ENCODE data around the gene RAB5IF. TPM values are rescaled to one million over a fixed set of nuclear protein-coding genes. Genes with fewer than 3 reads are reported as not detected.
"Not testable (repeated sequence)": the region's sequence is repeated elsewhere in the genome, so short reads cannot be mapped to it uniquely, and the experiment has no call there.

RAB5IF gene
- polyA plus RNA-seq, 1 experiment, result 151 TPM

DNA sequence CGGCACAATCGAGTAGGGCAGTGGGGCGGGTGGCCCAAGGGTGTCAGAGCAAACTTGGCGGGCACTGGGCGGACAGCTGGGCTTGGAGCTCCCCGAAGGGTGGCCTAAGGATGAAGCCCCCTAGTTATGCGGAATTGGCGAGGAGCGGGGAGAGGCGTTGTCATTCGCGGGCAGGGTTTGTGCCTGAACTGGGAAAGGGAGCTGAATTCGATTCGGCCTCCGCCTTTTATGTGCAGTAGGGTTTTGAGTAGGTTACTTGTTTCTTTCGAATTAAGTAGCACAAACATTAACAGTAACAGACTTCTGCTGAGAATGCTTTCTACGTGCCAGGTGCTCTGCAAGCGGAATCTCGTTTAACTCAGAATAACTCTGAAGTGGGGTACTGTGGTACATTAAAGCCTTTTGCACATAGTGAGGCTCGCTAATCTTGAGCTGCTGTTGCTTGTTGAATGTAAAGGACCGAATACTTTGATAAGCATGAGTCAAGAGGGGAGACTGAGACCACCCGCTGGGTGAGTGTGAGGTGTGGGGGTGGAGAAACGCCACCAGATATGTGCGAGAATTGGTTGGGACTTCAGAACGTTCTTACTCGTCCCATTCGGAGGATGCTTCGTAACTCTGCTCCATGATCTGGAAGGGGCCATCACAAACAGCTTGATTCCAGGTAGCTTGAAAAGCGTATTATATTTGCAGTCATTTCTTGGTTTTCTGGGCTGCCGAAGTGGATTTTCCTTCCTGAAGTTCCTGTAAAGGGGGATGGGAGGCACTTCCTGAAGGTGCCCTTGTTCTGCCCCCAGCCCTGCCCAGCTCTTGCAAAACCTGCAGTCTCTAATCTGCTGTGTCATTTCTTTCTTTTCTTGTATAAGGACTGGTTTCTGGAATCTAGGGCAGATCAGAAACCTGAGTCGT, 833 bp downstream of the RAB5IF start:
- CTCF ChIA-PET, result interaction anchor here (0.6 to 2.7 kb wide), 25 partner anchors 8 to 870 kb away, joined by 3 to 27 read pairs (median 3); no protein-coding TSS in a partner anchor
- TF ChIP-seq, protein P1, sequence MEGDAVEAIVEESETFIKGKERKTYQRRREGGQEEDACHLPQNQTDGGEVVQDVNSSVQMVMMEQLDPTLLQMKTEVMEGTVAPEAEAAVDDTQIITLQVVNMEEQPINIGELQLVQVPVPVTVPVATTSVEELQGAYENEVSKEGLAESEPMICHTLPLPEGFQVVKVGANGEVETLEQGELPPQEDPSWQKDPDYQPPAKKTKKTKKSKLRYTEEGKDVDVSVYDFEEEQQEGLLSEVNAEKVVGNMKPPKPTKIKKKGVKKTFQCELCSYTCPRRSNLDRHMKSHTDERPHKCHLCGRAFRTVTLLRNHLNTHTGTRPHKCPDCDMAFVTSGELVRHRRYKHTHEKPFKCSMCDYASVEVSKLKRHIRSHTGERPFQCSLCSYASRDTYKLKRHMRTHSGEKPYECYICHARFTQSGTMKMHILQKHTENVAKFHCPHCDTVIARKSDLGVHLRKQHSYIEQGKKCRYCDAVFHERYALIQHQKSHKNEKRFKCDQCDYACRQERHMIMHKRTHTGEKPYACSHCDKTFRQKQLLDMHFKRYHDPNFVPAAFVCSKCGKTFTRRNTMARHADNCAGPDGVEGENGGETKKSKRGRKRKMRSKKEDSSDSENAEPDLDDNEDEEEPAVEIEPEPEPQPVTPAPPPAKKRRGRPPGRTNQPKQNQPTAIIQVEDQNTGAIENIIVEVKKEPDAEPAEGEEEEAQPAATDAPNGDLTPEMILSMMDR (IDR thresholded peaks at IDR 0.05; ENCODE audit: low read depth, low read length), result no peak
- Histone ChIP-seq H3K27me3 (ENCODE audit: control insufficient read depth, insufficient read depth, low read length) (peaks cover 1% of the 10 kb centered on the region), H3K9me3 (ENCODE audit: control insufficient read depth, insufficient read depth, low read length) (peaks cover 4% of the 10 kb centered on the region; the same call in 1 of the 2 replicates), H3K27ac (ENCODE audit: low read depth, low read length) (peak overlapping the region; percentile 11), H3K4me3 (ENCODE audit: low read depth, low read length) (peak overlapping the region; percentile 99)
- no peak for DNase-seq (ENCODE audit: low read depth, low spot score)
- POLR2A ChIA-PET, result interaction anchor here (0.6 to 1.6 kb wide), 9 partner anchors 14 to 148 kb away, joined by 3 to 10 read pairs (median 4); no protein-coding TSS in a partner anchor

DNA sequence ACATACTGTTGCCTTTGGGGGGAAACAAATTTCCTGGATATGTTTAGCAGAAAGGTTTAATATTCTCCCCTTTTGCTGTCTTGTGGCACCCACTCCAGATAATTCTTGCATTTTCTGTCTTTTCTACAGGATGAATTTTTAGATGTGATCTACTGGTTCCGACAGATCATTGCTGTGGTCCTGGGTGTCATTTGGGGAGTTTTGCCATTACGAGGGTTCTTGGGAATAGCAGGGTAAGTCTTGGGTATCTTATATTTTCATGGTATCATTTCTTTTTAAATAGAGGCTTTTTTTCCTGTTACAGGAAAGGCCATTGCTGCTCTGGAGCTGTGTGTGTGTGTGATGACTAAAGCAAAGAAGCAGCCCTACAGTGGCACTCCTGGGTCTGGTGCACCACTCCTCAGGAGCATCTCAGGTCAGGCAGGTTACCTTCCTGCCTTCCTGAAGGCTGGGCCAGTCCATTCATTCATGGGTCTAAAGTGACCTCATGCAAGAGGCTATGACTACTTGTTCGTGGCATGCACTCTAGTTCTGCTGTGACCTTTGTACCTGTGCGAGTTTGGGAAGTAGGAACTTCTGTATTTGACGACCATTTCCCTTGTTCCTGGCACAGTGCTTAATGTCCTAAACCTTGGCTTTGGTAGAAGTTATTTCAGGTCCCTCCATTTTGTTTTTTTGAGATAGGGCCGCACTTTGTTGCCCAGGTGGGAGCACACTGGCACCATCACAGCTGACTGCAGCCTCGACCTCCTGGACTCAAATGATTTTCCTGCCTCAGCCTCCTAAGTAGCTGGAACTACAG, 2.2 kb downstream of the RAB5IF start:
- Histone ChIP-seq H3K27ac (ENCODE audit: low read depth, low read length) (no peak overlapping the region), H3K27me3 (ENCODE audit: control insufficient read depth, insufficient read depth, low read length) (no peaks in the 10 kb centered on the region), H3K9me3 (ENCODE audit: control insufficient read depth, insufficient read depth, low read length) (peaks cover 4% of the 10 kb centered on the region; the same call in 1 of the 2 replicates), H3K4me3 (ENCODE audit: low read depth, low read length) (peak overlapping the region; percentile 22)
- ChIA-PET POLR2A (no interaction called here), CTCF (no interaction called here)
- no peak for DNase-seq (ENCODE audit: low read depth, low spot score)
- TF ChIP-seq, protein P1 (IDR thresholded peaks at IDR 0.05; ENCODE audit: low read depth, low read length), result no peak

DNA sequence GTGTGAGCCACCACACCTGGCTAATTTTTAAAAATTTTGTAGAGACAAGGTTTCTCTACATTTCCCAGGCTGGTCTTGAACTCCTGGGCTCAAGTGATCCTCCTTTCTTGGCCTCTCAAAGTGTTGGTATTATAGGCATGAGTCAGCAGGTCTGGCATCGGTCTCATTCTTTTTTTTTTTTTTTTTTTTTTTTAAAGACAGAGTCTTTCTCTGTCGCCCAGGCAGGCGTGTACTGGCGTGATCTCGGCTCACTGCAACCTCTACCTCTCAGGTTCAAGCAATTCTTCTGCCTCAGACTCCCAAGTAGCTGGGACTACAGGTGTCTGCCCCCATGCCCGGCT, 2.8 kb downstream of the RAB5IF start:
- H3K27ac ChIP-seq (ENCODE audit: low read depth, low read length); POLR2A ChIA-PET; DNase-seq (ENCODE audit: low read depth, low spot score); H3K27me3 ChIP-seq (ENCODE audit: control insufficient read depth, insufficient read depth, low read length); H3K9me3 ChIP-seq (ENCODE audit: control insufficient read depth, insufficient read depth, low read length); H3K4me3 ChIP-seq (ENCODE audit: low read depth, low read length): not testable (repeated sequence)
- CTCF ChIA-PET, result interaction anchor here (0.6 kb wide), 1 partner anchor 276 kb away, joined by 5 read pairs; no protein-coding TSS in a partner anchor

DNA sequence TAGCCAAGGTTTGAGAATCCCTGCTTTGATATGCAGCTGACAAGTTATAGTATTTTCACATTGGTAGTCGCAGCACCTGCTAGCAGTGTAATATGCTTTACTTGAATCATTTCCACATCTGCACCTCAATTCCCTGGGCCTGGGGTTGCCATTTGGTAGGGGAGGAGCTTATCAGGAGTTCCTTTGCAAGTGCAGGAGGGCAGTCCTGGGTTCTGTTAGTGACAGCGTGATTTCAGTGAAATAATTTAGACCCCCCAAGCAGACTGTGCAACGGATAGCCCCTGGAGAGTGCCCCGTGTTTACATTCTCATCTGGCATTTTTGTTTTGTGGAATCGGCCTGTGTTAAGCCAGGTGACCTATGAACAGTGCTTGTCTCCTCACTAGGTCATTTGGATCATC, 6.0 kb downstream of the RAB5IF start:
- ChIA-PET POLR2A (interaction anchor here (0.6 kb wide), 1 partner anchor 25 kb away, joined by 5 read pairs; no protein-coding TSS in a partner anchor), CTCF (interaction anchor here (0.6 to 3.7 kb wide), 4 partner anchors 17 to 276 kb away, joined by 3 to 34 read pairs (median 7); no protein-coding TSS in a partner anchor)
- H3K27ac ChIP-seq (ENCODE audit: low read depth, low read length), result no peak overlapping the region
- TF ChIP-seq, protein P1 (IDR thresholded peaks at IDR 0.05; ENCODE audit: low read depth, low read length), result no peak
- H3K9me3 ChIP-seq (ENCODE audit: control insufficient read depth, insufficient read depth, low read length), result no peaks in the 10 kb centered on the region
- H3K27me3 ChIP-seq (ENCODE audit: control insufficient read depth, insufficient read depth, low read length), result no peaks in the 10 kb centered on the region
- no peak overlapping the region for H3K4me3 ChIP-seq (ENCODE audit: low read depth, low read length)
- no peak for DNase-seq (ENCODE audit: low read depth, low spot score)

DNA sequence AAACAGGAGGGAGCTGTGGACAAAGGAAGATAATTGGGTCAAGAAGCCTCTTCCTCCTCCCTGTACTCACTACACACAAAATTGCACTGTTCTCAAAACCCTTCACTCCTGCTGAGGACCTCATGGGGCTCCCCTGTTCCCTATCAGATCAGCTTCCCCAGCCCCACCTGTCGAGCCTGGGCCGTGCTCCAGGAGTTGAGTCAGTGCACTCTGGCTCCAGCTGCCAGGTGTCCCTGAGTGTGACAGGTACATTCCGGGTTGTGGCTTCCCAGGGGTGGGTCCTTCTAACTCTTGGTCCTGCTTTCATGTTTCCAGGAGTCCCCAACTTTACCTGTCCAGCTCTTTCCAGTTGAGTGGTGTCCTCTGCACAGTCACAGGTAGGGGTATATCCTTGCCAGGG, 8.4 kb downstream of the RAB5IF start:
- no peaks in the 10 kb centered on the region for H3K27me3 ChIP-seq (ENCODE audit: control insufficient read depth, insufficient read depth, low read length)
- H3K4me3 ChIP-seq (ENCODE audit: low read depth, low read length), result no peak overlapping the region
- TF ChIP-seq, protein P1 (IDR thresholded peaks at IDR 0.05; ENCODE audit: low read depth, low read length), result no peak
- ChIA-PET POLR2A (interaction anchor here (1.4 kb wide), 1 partner anchor 9 kb away, joined by 4 read pairs; the partner anchor contains the start of gene RAB5IF), CTCF (interaction anchor here (1.4 to 3.7 kb wide), 2 partner anchors 8 to 141 kb away, joined by 4 to 34 read pairs; partner anchors contain the start of gene RAB5IF)
- H3K27ac ChIP-seq (ENCODE audit: low read depth, low read length), result no peak overlapping the region
- DNase-seq (ENCODE audit: low read depth, low spot score), result no peak
- no peaks in the 10 kb centered on the region for H3K9me3 ChIP-seq (ENCODE audit: control insufficient read depth, insufficient read depth, low read length)
